ENCODE measurements around the gene TSPO.

The TSPO gene

GRCh38 chr22:43199541-43199940, 48.2 kb downstream of the TSPO start:
- FAIRE-seq (no peak), DNase-seq (ENCODE audit: insufficient read length, low spot score) (no peak)

GRCh38 chr22:43200031-43200430, 48.7 kb downstream of the TSPO start:
- FAIRE-seq (no peak), DNase-seq (ENCODE audit: insufficient read length, low spot score) (no peak)

- no peak for FAIRE-seq
These were observed 49.2 kb downstream of the TSPO start for GRCh38 chr22:43200555-43200954.

GRCh38 chr22:43201486-43202219, 50.3 kb downstream of the TSPO start:
- no peak for FAIRE-seq
- DNase-seq (ENCODE audit: insufficient read length, low spot score), result no peak

More at GRCh38 chr22:43200555-43200954, 49.2 kb downstream of the TSPO start:
- DNase-seq (ENCODE audit: insufficient read length, low spot score), result no peak

GRCh38 chr22:43202326-43202725, 51.0 kb downstream of the TSPO start:
- no peak for FAIRE-seq
- no peak for DNase-seq (ENCODE audit: insufficient read length, low spot score)

GRCh38 chr22:43202756-43203410, 51.5 kb downstream of the TSPO start:
- DNase-seq (ENCODE audit: insufficient read length, low spot score), result no peak

GRCh38 chr22:43203471-43203981, 52.2 kb downstream of the TSPO start:
- DNase-seq (ENCODE audit: insufficient read length, low spot score) (no peak), FAIRE-seq (no peak)

More at GRCh38 chr22:43202756-43203410, 51.5 kb downstream of the TSPO start:
- FAIRE-seq, result no peak

GRCh38 chr22:43205261-43205691, 53.9 kb downstream of the TSPO start:
- DNase-seq (ENCODE audit: insufficient read length, low spot score) (no peak), FAIRE-seq (no peak)

GRCh38 chr22:43205748-43206508, 54.6 kb downstream of the TSPO start:
- no peak for DNase-seq (ENCODE audit: insufficient read length, low spot score)
- FAIRE-seq, result no peak

GRCh38 chr22:43206509-43207161, 55.3 kb downstream of the TSPO start:
- FAIRE-seq, result no peak

GRCh38 chr22:43207386-43207785, 56.0 kb downstream of the TSPO start:
- no peak for DNase-seq (ENCODE audit: insufficient read length, low spot score)
- no peak for FAIRE-seq

More at GRCh38 chr22:43206509-43207161, 55.3 kb downstream of the TSPO start:
- DNase-seq (ENCODE audit: insufficient read length, low spot score), result no peak

- DNase-seq (ENCODE audit: insufficient read length, low spot score), result no peak
- FAIRE-seq, result no peak
These were observed 56.7 kb downstream of the TSPO start for GRCh38 chr22:43207849-43208702.

GRCh38 chr22:43208703-43209522, 57.6 kb downstream of the TSPO start:
- DNase-seq (ENCODE audit: insufficient read length, low spot score) (no peak), FAIRE-seq (no peak)

- DNase-seq (ENCODE audit: insufficient read length, low spot score) (no peak), FAIRE-seq (no peak)
These were observed 58.1 kb downstream of the TSPO start for GRCh38 chr22:43209523-43209890.

GRCh38 chr22:43209971-43210370, 58.6 kb downstream of the TSPO start:
- no peak for DNase-seq (ENCODE audit: insufficient read length, low spot score)
- no peak for FAIRE-seq

- DNase-seq (ENCODE audit: insufficient read length, low spot score) (no peak), FAIRE-seq (no peak)
These were observed 59.5 kb downstream of the TSPO start for GRCh38 chr22:43210631-43211515.

GRCh38 chr22:43211941-43212433, 60.6 kb downstream of the TSPO start:
- FAIRE-seq (no peak), DNase-seq (ENCODE audit: insufficient read length, low spot score) (no peak)

- no peak for FAIRE-seq
- no peak for DNase-seq (ENCODE audit: insufficient read length, low spot score)
These were observed 61.1 kb downstream of the TSPO start for GRCh38 chr22:43212434-43212952.

Measured in GM19239 (cell line).